H9 (cell line): Measurements from ENCODE around the gene KIF7. TPM values are rescaled to one million over a fixed set of nuclear protein-coding genes. Genes with fewer than 3 reads are reported as not detected.

Experiments
- DNase-seq: peaks from one replicate; pipeline ENCODE4 v3.0.0-alpha.2; 2017
- H2AFZ ChIP-seq: one replicate; pipeline ENCODE4 v1.6.1; 2013; ENCODE audit warnings: mild to moderate bottlenecking, low read length, control low read depth, moderate library complexity
- H2AK5ac ChIP-seq: 2 replicates; pipeline ENCODE4 v1.6.1; 2013; ENCODE audit warnings: low read length, control low read depth, mixed read lengths; ENCODE audit not compliant: insufficient read length
- H2BK120ac ChIP-seq: one replicate; pipeline ENCODE4 v1.6.1; 2013; ENCODE audit warnings: low read depth, mild to moderate bottlenecking, low read length, control low read depth, inconsistent platforms; ENCODE audit not compliant: poor library complexity, severe bottlenecking
- H2BK12ac ChIP-seq: 2 replicates; pipeline ENCODE4 v1.6.1; 2013; ENCODE audit warnings: low read length, control low read depth, mixed read lengths, low read depth; ENCODE audit not compliant: insufficient read length
- H2BK15ac ChIP-seq: 2 replicates; pipeline ENCODE4 v1.6.1; 2013; ENCODE audit warnings: low read depth, low read length, control low read depth
- H2BK20ac ChIP-seq: one replicate; pipeline ENCODE4 v1.6.1; 2013; ENCODE audit warnings: low read depth, mild to moderate bottlenecking, low read length, control low read depth, inconsistent platforms; ENCODE audit not compliant: poor library complexity, severe bottlenecking
- H2BK5ac ChIP-seq: 2 replicates; pipeline ENCODE4 v1.6.1; 2013; ENCODE audit warnings: low read length, control low read depth, mixed read lengths; ENCODE audit not compliant: insufficient read length
- H3K14ac ChIP-seq: 2 replicates; pipeline ENCODE4 v1.6.1; 2013; ENCODE audit warnings: low read length, control low read depth; ENCODE audit not compliant: insufficient read depth
- H3K18ac ChIP-seq: 2 replicates; pipeline ENCODE4 v1.6.1; 2013; ENCODE audit warnings: low read depth, mild to moderate bottlenecking, mixed read lengths, low read length, control low read depth; ENCODE audit not compliant: insufficient read length
- H3K23ac ChIP-seq: 2 replicates; pipeline ENCODE4 v1.6.1; 2013; ENCODE audit warnings: low read length, control low read depth, mixed read lengths, low read depth; ENCODE audit not compliant: insufficient read length
- H3K23me2 ChIP-seq: 2 replicates; pipeline ENCODE4 v1.6.1; 2013; ENCODE audit warnings: low read depth, mild to moderate bottlenecking, mixed read lengths, low read length, control low read depth; ENCODE audit not compliant: insufficient read length, poor library complexity, severe bottlenecking
- H3K27ac ChIP-seq: 2 replicates; pipeline ENCODE4 v1.5.1; 2013; ENCODE audit warnings: low read length, control low read depth, mixed read lengths, low read depth; ENCODE audit not compliant: insufficient read length
- H3K27me3 ChIP-seq: 2 replicates; pipeline ENCODE4 v1.6.1; 2013; ENCODE audit warnings: low read length, control low read depth, inconsistent platforms; ENCODE audit not compliant: insufficient read depth
- H3K4ac ChIP-seq: 2 replicates; pipeline ENCODE4 v1.6.1; 2013; ENCODE audit warnings: low read depth, mild to moderate bottlenecking, control low read depth, inconsistent platforms, low read length, moderate library complexity
- H3K4me1 ChIP-seq: 2 replicates; pipeline ENCODE4 v1.6.1; 2013; ENCODE audit warnings: low read length, control low read depth, inconsistent platforms; ENCODE audit not compliant: insufficient read depth
- H3K4me2 ChIP-seq: 2 replicates; pipeline ENCODE4 v1.6.1; 2013; ENCODE audit warnings: low read length, control low read depth, mixed read lengths; ENCODE audit not compliant: insufficient read length, insufficient read depth
- H3K56ac ChIP-seq: 2 replicates; pipeline ENCODE4 v1.6.1; 2013; ENCODE audit warnings: low read depth, mild to moderate bottlenecking, mixed read lengths, low read length, control low read depth; ENCODE audit not compliant: insufficient read length
- H3K79me1 ChIP-seq: 2 replicates; pipeline ENCODE4 v1.6.1; 2013; ENCODE audit warnings: low read depth, mild to moderate bottlenecking, moderate library complexity, low read length, control low read depth, inconsistent platforms; ENCODE audit not compliant: insufficient read depth, poor library complexity, severe bottlenecking
- H3K79me2 ChIP-seq: 2 replicates; pipeline ENCODE4 v1.6.1; 2013; ENCODE audit warnings: low read length, control low read depth, inconsistent platforms; ENCODE audit not compliant: insufficient read depth
- H3K9ac ChIP-seq: 2 replicates; pipeline ENCODE4 v1.6.1; 2013; ENCODE audit warnings: low read length, control low read depth, mixed read lengths; ENCODE audit not compliant: insufficient read length; ENCODE audit errors: extremely low read depth
- H3K9me3 ChIP-seq: one replicate; pipeline ENCODE4 v1.6.1; 2013; ENCODE audit warnings: low read depth, low read length, inconsistent platforms; ENCODE audit not compliant: control insufficient read depth
- H3T11ph ChIP-seq: one replicate; pipeline ENCODE4 v1.6.1; 2013; ENCODE audit warnings: mild to moderate bottlenecking, low read length, control low read depth, inconsistent platforms
- H4K20me1 ChIP-seq: one replicate; pipeline ENCODE4 v1.6.1; 2013; ENCODE audit not compliant: control insufficient read depth, insufficient read length, insufficient read depth
- H4K5ac ChIP-seq: 2 replicates; pipeline ENCODE4 v1.6.1; 2013; ENCODE audit warnings: low read depth, mild to moderate bottlenecking, mixed read lengths, low read length, control low read depth; ENCODE audit not compliant: insufficient read length
- H4K8ac ChIP-seq: replicated peaks from 2 replicates; pipeline ENCODE4 v1.6.1; 2013; ENCODE audit warnings: low read length, control low read depth, mixed read lengths, low read depth; ENCODE audit not compliant: insufficient read length
- H4K91ac ChIP-seq: 2 replicates; pipeline ENCODE4 v1.6.1; 2013; ENCODE audit warnings: low read depth, mild to moderate bottlenecking, moderate library complexity, mixed read lengths, low read length, control low read depth; ENCODE audit not compliant: insufficient read length
- H3K27ac Mint-ChIP-seq, 3 experiments: 2 replicates in 2 of 3; 3 replicates in 1 of 3; pipeline ENCODE4 v1.8.0; 2020 to 2021; ENCODE audit warnings: mixed read lengths in 3 of 3, mild to moderate bottlenecking in 1 of 3, moderate library complexity in 1 of 3
- H3K27me3 Mint-ChIP-seq: 2 replicates; pipeline ENCODE4 v1.8.0; 2021; ENCODE audit warnings: low read depth, mild to moderate bottlenecking, moderate library complexity, mixed read lengths
- H3K36me3 Mint-ChIP-seq, 3 experiments: 2 replicates in 2 of 3; 3 replicates in 1 of 3; pipeline ENCODE4 v1.8.0; 2020 to 2021; ENCODE audit warnings: low read depth in 3 of 3, mixed read lengths in 3 of 3; ENCODE audit not compliant: insufficient read depth in 1 of 3
- H3K4me1 Mint-ChIP-seq, 2 experiments: 2 replicates each; pipeline ENCODE4 v1.8.0; 2020; ENCODE audit warnings: mixed read lengths in 2 of 2
- H3K4me3 Mint-ChIP-seq, 2 experiments: 2 replicates in 1 of 2; 3 replicates in 1 of 2; pipeline ENCODE4 v1.8.0; 2020 to 2021; ENCODE audit warnings: mild to moderate bottlenecking in 2 of 2, mixed read lengths in 2 of 2, moderate library complexity in 1 of 2
- H3K9me3 Mint-ChIP-seq, 2 experiments: 2 replicates in 1 of 2; 3 replicates in 1 of 2; pipeline ENCODE4 v1.8.0; 2020; ENCODE audit warnings: mild to moderate bottlenecking in 2 of 2, mixed read lengths in 2 of 2, moderate library complexity in 1 of 2
- CTCF ChIP-seq: fragments of 200-600 bp; sonication (generic); conservative IDR thresholded peaks from 3 replicates; pipeline ENCODE4 v1.8.0; 2021; ENCODE audit warnings: antibody characterized with exemption, mild to moderate bottlenecking
- WGBS: extraction: QIAGEN DNeasy Blood & Tissue Kit; methylation state at CpG from one replicate; pipeline ENCODE4 v1.1.7; 2013; ENCODE audit warnings: missing lambda C conversion rate, low lambda C conversion rate, mixed read lengths; ENCODE audit not compliant: insufficient read length; ENCODE audit errors: extremely low coverage; 5-methylcytosine and 5-hydroxymethylcytosine counted together
- total RNA-seq: library from RNA; stranded (reverse); gene quantifications from 2 replicates; pipeline ENCODE4 v1.2.1, GENCODE V29; 2021

KIF7 gene
- total RNA-seq, 1 experiment from 2014 or later = 22.0 TPM

GRCh38 chr15:89664441-89665350 lies 9.4 kb upstream of the KIF7 start:
- Histone ChIP-seq H2BK20ac (no peak overlapping the region), H3K23me2 (no peaks in the 10 kb centered on the region), H3K4me1 (no peaks in the 10 kb centered on the region), H3K9ac (no peak overlapping the region), H3T11ph (no peak overlapping the region), H2AK5ac (no peak overlapping the region), H4K20me1 (no peaks in the 10 kb centered on the region), H2BK120ac (no peak overlapping the region), H2BK15ac (no peak overlapping the region), H2AFZ (no peak overlapping the region), H4K8ac (no peak overlapping the region), H3K56ac (no peak overlapping the region), H2BK5ac (no peak overlapping the region), H3K4me2 (no peak overlapping the region), H3K27ac (no peak overlapping the region), H3K4ac (no peak overlapping the region), H3K27me3 (no peaks in the 10 kb centered on the region; the same call in 1 of the 2 replicates), H3K23ac (no peak overlapping the region), H4K5ac (no peak overlapping the region), H3K79me1 (no peaks in the 10 kb centered on the region), H4K91ac (no peak overlapping the region), H2BK12ac (no peak overlapping the region), H3K18ac (no peak overlapping the region), H3K14ac (no peak overlapping the region), H3K9me3 (no peaks in the 10 kb centered on the region), H3K79me2 (no peaks in the 10 kb centered on the region)
- Mint-ChIP-seq H3K27ac (no peak overlapping the region), H3K4me1 (peaks cover 9 to 20% of the 10 kb centered on the region in 2 experiments), H3K4me3 (peak overlapping the region; percentile 48 to 73), H3K36me3 (no peaks in the 10 kb centered on the region; a peak in 1 of 7 replicates), H3K27me3 (peaks cover 47% of the 10 kb centered on the region), H3K9me3 (no peaks in the 10 kb centered on the region)
- no CpG with 5 or more reads among the region's 13 CpGs for WGBS
- TF ChIP-seq CTCF = no peak
- no peak for DNase-seq
